BLaER1 (cell line): ENCODE data around the gene RIN1.

Source experiments
- H3K27ac ChIP-seq: shearing (Covaris generic); formaldehyde crosslinking; 2 replicates; pipeline ENCODE4 v1.8.1; 2022
- H3K27me3 ChIP-seq: shearing (Covaris generic); formaldehyde crosslinking; 2 replicates; pipeline ENCODE4 v1.8.1; 2022
- H3K36me3 ChIP-seq: shearing (Covaris generic); formaldehyde crosslinking; 2 replicates; pipeline ENCODE4 v1.8.1; 2022
- H3K4me1 ChIP-seq: shearing (Covaris generic); formaldehyde crosslinking; 2 replicates; pipeline ENCODE4 v1.8.1; 2022
- H3K4me2 ChIP-seq: shearing (Covaris generic); formaldehyde crosslinking; 2 replicates; pipeline ENCODE4 v1.8.1; 2022
- H3K4me3 ChIP-seq: shearing (Covaris generic); formaldehyde crosslinking; 2 replicates; pipeline ENCODE4 v1.8.1; 2022
- H3K9ac ChIP-seq: shearing (Covaris generic); formaldehyde crosslinking; 2 replicates; pipeline ENCODE4 v1.8.1; 2022
- H3K9me3 ChIP-seq: shearing (Covaris generic); formaldehyde crosslinking; 2 replicates; pipeline ENCODE4 v1.8.1; 2022
- H4K20me1 ChIP-seq: shearing (Covaris generic); formaldehyde crosslinking; 2 replicates; pipeline ENCODE4 v1.8.1; 2022
- Cebpa-rat ChIP-seq: shearing (Covaris generic); IDR thresholded peaks from 2 replicates; pipeline ENCODE4 v1.8.1; 2022

Gene RIN1

GRCh38 chr11:66367561-66368312 lies 31.5 kb upstream of the RIN1 start:
- no peak for TF ChIP-seq Cebpa-rat
- Histone ChIP-seq H3K36me3 (peaks cover 72% of the 10 kb centered on the region), H3K27me3 (no peaks in the 10 kb centered on the region)

GRCh38 chr11:66366844-66367477 lies 30.7 kb upstream of the RIN1 start:
- Histone ChIP-seq H3K9ac (no peak overlapping the region), H3K4me2 (no peak overlapping the region), H3K27me3 (no peaks in the 10 kb centered on the region), H3K36me3 (peaks cover 80% of the 10 kb centered on the region), H3K4me1 (peaks cover 27% of the 10 kb centered on the region), H3K27ac (no peak overlapping the region), H3K9me3 (no peaks in the 10 kb centered on the region), H4K20me1 (peaks cover 50% of the 10 kb centered on the region), H3K4me3 (no peak overlapping the region)
- no peak for TF ChIP-seq Cebpa-rat

More at GRCh38 chr11:66367561-66368312, 31.5 kb upstream of the RIN1 start:
- 0 out of 2 replicates have a peak overlapping the region, but pooled peaks have one; percentile 23 for H3K4me2 ChIP-seq
- H3K9ac ChIP-seq = no peak overlapping the region
- H3K9me3 ChIP-seq = no peaks in the 10 kb centered on the region
- no peak overlapping the region for H3K27ac ChIP-seq
- H4K20me1 ChIP-seq = peaks cover 47% of the 10 kb centered on the region
- no peak overlapping the region for H3K4me3 ChIP-seq
- H3K4me1 ChIP-seq = peaks cover 32% of the 10 kb centered on the region

GRCh38 chr11:66365711-66366619 lies 29.7 kb upstream of the RIN1 start:
- peaks cover 90% of the 10 kb centered on the region for H3K36me3 ChIP-seq
- no peak overlapping the region for H3K27ac ChIP-seq

GRCh38 chr11:66365166-66365565 lies 28.9 kb upstream of the RIN1 start:
- no peaks in the 10 kb centered on the region for H3K27me3 ChIP-seq
- no peaks in the 10 kb centered on the region for H3K9me3 ChIP-seq
- peaks cover 19% of the 10 kb centered on the region for H3K4me1 ChIP-seq
- TF ChIP-seq Cebpa-rat = no peak
- no peak overlapping the region for H3K4me3 ChIP-seq
- H3K27ac ChIP-seq = no peak overlapping the region
- H3K9ac ChIP-seq = no peak overlapping the region
- peaks cover 46% of the 10 kb centered on the region for H4K20me1 ChIP-seq
- H3K4me2 ChIP-seq = no peak overlapping the region
- peaks cover 95% of the 10 kb centered on the region for H3K36me3 ChIP-seq

More at GRCh38 chr11:66365711-66366619, 29.7 kb upstream of the RIN1 start:
- Histone ChIP-seq H3K4me3 (no peak overlapping the region), H3K4me2 (no peak overlapping the region), H3K9me3 (no peaks in the 10 kb centered on the region), H3K9ac (no peak overlapping the region), H4K20me1 (peaks cover 50% of the 10 kb centered on the region), H3K4me1 (peaks cover 27% of the 10 kb centered on the region), H3K27me3 (no peaks in the 10 kb centered on the region)
- no peak for TF ChIP-seq Cebpa-rat

GRCh38 chr11:66363805-66364535 lies 27.7 kb upstream of the RIN1 start:
- H4K20me1 ChIP-seq = peaks cover 34% of the 10 kb centered on the region
- peaks cover 8% of the 10 kb centered on the region for H3K4me1 ChIP-seq
- no peak overlapping the region for H3K4me2 ChIP-seq
- H3K36me3 ChIP-seq = peaks cover 96% of the 10 kb centered on the region
- H3K27ac ChIP-seq = no peak overlapping the region
- H3K27me3 ChIP-seq = no peaks in the 10 kb centered on the region
- no peak overlapping the region for H3K9ac ChIP-seq
- H3K9me3 ChIP-seq = no peaks in the 10 kb centered on the region
- TF ChIP-seq Cebpa-rat = no peak
- no peak overlapping the region for H3K4me3 ChIP-seq

- no peak for TF ChIP-seq Cebpa-rat
- Histone ChIP-seq H3K27ac (no peak overlapping the region), H3K4me3 (no peak overlapping the region), H3K4me2 (no peak overlapping the region), H4K20me1 (peaks cover 26% of the 10 kb centered on the region), H3K9ac (no peak overlapping the region), H3K4me1 (peaks cover under 1% of the 10 kb centered on the region; the same call in 1 of the 2 replicates), H3K27me3 (no peaks in the 10 kb centered on the region), H3K36me3 (peaks cover 96% of the 10 kb centered on the region), H3K9me3 (no peaks in the 10 kb centered on the region)
Measured at GRCh38 chr11:66363187-66363601, 27.0 kb upstream of the RIN1 start.

- no peak for TF ChIP-seq Cebpa-rat
- Histone ChIP-seq H3K4me2 (no peak overlapping the region), H3K9me3 (no peaks in the 10 kb centered on the region), H3K36me3 (peaks cover 95% of the 10 kb centered on the region), H4K20me1 (peaks cover 20% of the 10 kb centered on the region), H3K27me3 (no peaks in the 10 kb centered on the region), H3K4me3 (no peak overlapping the region), H3K4me1 (no peaks in the 10 kb centered on the region), H3K9ac (no peak overlapping the region), H3K27ac (no peak overlapping the region)
Measured at GRCh38 chr11:66362481-66363147, 26.4 kb upstream of the RIN1 start.

- no peaks in the 10 kb centered on the region for H3K4me1 ChIP-seq
- peaks cover 12% of the 10 kb centered on the region; the same call in 1 of the 2 replicates for H4K20me1 ChIP-seq
- no peak for TF ChIP-seq Cebpa-rat
- H3K4me2 ChIP-seq = no peak overlapping the region
- no peak overlapping the region for H3K9ac ChIP-seq
- no peak overlapping the region; the same call in 1 of the 2 replicates for H3K27ac ChIP-seq
- H3K4me3 ChIP-seq = no peak overlapping the region
- no peaks in the 10 kb centered on the region for H3K27me3 ChIP-seq
- H3K36me3 ChIP-seq = peaks cover 88% of the 10 kb centered on the region
- no peaks in the 10 kb centered on the region for H3K9me3 ChIP-seq
Measured at GRCh38 chr11:66361502-66361941, 25.3 kb upstream of the RIN1 start.
